ENCODE measurements around the gene SINHCAF.

SINHCAF gene

GRCh38 chr12:31355747-31356107 lies 29.8 kb upstream of the SINHCAF start:
- H3K4me3 ChIP-seq (ENCODE audit: low read depth, low read length), result no peak overlapping the region
- in situ Hi-C loops (cut with HindIII; ENCODE audit: low sequenced_read_pairs), result no loop called here
- TF ChIP-seq CTCF (IDR thresholded peaks at IDR 0.05; ENCODE audit: low read depth, low read length, missing control alignments), result no peak
- no peak for DNase-seq (ENCODE audit: low read depth)

GRCh38 chr12:31353750-31354708 lies 28.1 kb upstream of the SINHCAF start:
- H3K4me3 ChIP-seq (ENCODE audit: low read depth, low read length), result no peak overlapping the region
- no peak for DNase-seq (ENCODE audit: low read depth)
- in situ Hi-C loops (cut with HindIII; ENCODE audit: low sequenced_read_pairs), result no loop called here

GRCh38 chr12:31346267-31346666 lies 20.3 kb upstream of the SINHCAF start:
- in situ Hi-C loops (cut with HindIII; ENCODE audit: low sequenced_read_pairs), result no loop called here
- no peak for TF ChIP-seq CTCF (IDR thresholded peaks at IDR 0.05; ENCODE audit: low read depth, low read length, missing control alignments)
- no peak for DNase-seq (ENCODE audit: low read depth)
- H3K4me3 ChIP-seq (ENCODE audit: low read depth, low read length), result no peak overlapping the region

More at GRCh38 chr12:31353750-31354708, 28.1 kb upstream of the SINHCAF start:
- no peak for TF ChIP-seq CTCF (IDR thresholded peaks at IDR 0.05; ENCODE audit: low read depth, low read length, missing control alignments)

GRCh38 chr12:31343139-31343538 lies 17.2 kb upstream of the SINHCAF start:
- TF ChIP-seq CTCF (IDR thresholded peaks at IDR 0.05; ENCODE audit: low read depth, low read length, missing control alignments), result no peak
- DNase-seq (ENCODE audit: low read depth), result no peak
- in situ Hi-C loops (cut with HindIII; ENCODE audit: low sequenced_read_pairs), result no loop called here
- no peak overlapping the region for H3K4me3 ChIP-seq (ENCODE audit: low read depth, low read length)

GRCh38 chr12:31342286-31342685 lies 16.3 kb upstream of the SINHCAF start:
- no peak overlapping the region for H3K4me3 ChIP-seq (ENCODE audit: low read depth, low read length)
- no peak for DNase-seq (ENCODE audit: low read depth)
- no peak for TF ChIP-seq CTCF (IDR thresholded peaks at IDR 0.05; ENCODE audit: low read depth, low read length, missing control alignments)
- in situ Hi-C loops (cut with HindIII; ENCODE audit: low sequenced_read_pairs), result no loop called here

- in situ Hi-C loops (cut with HindIII; ENCODE audit: low sequenced_read_pairs), result no loop called here
- no peak for TF ChIP-seq CTCF (IDR thresholded peaks at IDR 0.05; ENCODE audit: low read depth, low read length, missing control alignments)
- no peak overlapping the region for H3K4me3 ChIP-seq (ENCODE audit: low read depth, low read length)
- DNase-seq (ENCODE audit: low read depth), result no peak
Measured at GRCh38 chr12:31339831-31340622, 14.1 kb upstream of the SINHCAF start.

All from astrocyte of the cerebellum (primary cell).